DOHH2 (cell line): ENCODE results near the gene MS4A6A.
A peak's percentile ranks its signal among the peaks of the same experiment; 100 is the strongest.

Experiments used
- H3F3A ChIP-seq: fragments of 200-600 bp; sonication (generic), shearing (Covaris generic); 2 replicates; pipeline ENCODE4 v1.6.0; 2016; ENCODE audit warnings: antibody characterized with exemption, mild to moderate bottlenecking; ENCODE audit not compliant: control insufficient read depth, insufficient read depth
- H3K27ac ChIP-seq: fragments of 200-600 bp; sonication (generic); 2 replicates; pipeline ENCODE4 v1.5.1; 2014; ENCODE audit warnings: low read depth, mild to moderate bottlenecking, low read length, moderate library complexity
- H3K27me3 ChIP-seq: fragments of 200-600 bp; sonication (generic); 2 replicates; pipeline ENCODE4 v1.6.1; 2014; ENCODE audit warnings: mild to moderate bottlenecking, low read length, mixed read lengths; ENCODE audit not compliant: control insufficient read depth
- H3K36me3 ChIP-seq: fragments of 200-600 bp; sonication (generic); 2 replicates; pipeline ENCODE4 v1.6.1; 2014; ENCODE audit warnings: mild to moderate bottlenecking, low read length, moderate library complexity, mixed read lengths; ENCODE audit not compliant: control insufficient read depth
- H3K4me1 ChIP-seq: fragments of 200-600 bp; sonication (generic); 2 replicates; pipeline ENCODE4 v1.6.1; 2014; ENCODE audit warnings: mild to moderate bottlenecking, low read length, mixed read lengths; ENCODE audit not compliant: control insufficient read depth
- H3K4me2 ChIP-seq: fragments of 200-600 bp; sonication (generic); 2 replicates; pipeline ENCODE4 v1.6.0; 2014; ENCODE audit warnings: mild to moderate bottlenecking, low read length, moderate library complexity
- H3K4me3 ChIP-seq: fragments of 200-600 bp; sonication (generic); 2 replicates; pipeline ENCODE4 v1.5.1; 2014; ENCODE audit warnings: mild to moderate bottlenecking, low read length, mixed read lengths
- H3K79me2 ChIP-seq: fragments of 200-600 bp; sonication (generic); 2 replicates; pipeline ENCODE4 v1.6.1; 2014; ENCODE audit warnings: mild to moderate bottlenecking, low read length, mixed read lengths; ENCODE audit not compliant: control insufficient read depth
- H3K9me2 ChIP-seq: fragments of 200-600 bp; sonication (generic); replicated peaks from 2 replicates; pipeline ENCODE4 v1.6.1; 2014; ENCODE audit warnings: mild to moderate bottlenecking, low read length, mixed read lengths; ENCODE audit not compliant: control insufficient read depth
- H3K9me3 ChIP-seq: fragments of 200-600 bp; sonication (generic); 2 replicates; pipeline ENCODE4 v1.6.1; 2014; ENCODE audit warnings: antibody characterized with exemption, low read length, mixed read lengths; ENCODE audit not compliant: control insufficient read depth, insufficient read depth
- H4K20me1 ChIP-seq: fragments of 200-600 bp; sonication (generic); 2 replicates; pipeline ENCODE4 v1.6.0; 2014; ENCODE audit warnings: low read depth, mild to moderate bottlenecking, antibody characterized with exemption, low read length, moderate library complexity; ENCODE audit not compliant: control insufficient read depth, insufficient read depth
- CTCF ChIP-seq: fragments of 200-600 bp; sonication (generic); IDR thresholded peaks from one replicate; pipeline ENCODE4 v1.5.1; 2014; ENCODE audit warnings: antibody characterized with exemption, mild to moderate bottlenecking, low read depth, low read length; ENCODE audit not compliant: poor library complexity, severe bottlenecking
- EZH2phosphoT487 ChIP-seq: fragments of 200-600 bp; sonication (generic); IDR thresholded peaks from 2 replicates; pipeline ENCODE4 v1.6.1; 2017; ENCODE audit warnings: borderline replicate concordance, mild to moderate bottlenecking, antibody characterized with exemption, low read length, moderate library complexity, mixed read lengths

MS4A6A gene

GRCh38 chr11:60127311-60127811 is 55.5 kb downstream of the MS4A6A start:
- Histone ChIP-seq H3K9me3 (no peaks in the 10 kb centered on the region), H3F3A (no peaks in the 10 kb centered on the region), H4K20me1 (no peaks in the 10 kb centered on the region), H3K4me1 (peaks cover 57% of the 10 kb centered on the region), H3K36me3 (no peaks in the 10 kb centered on the region), H3K9me2 (no peaks in the 10 kb centered on the region), H3K79me2 (no peaks in the 10 kb centered on the region), H3K27ac (no peak overlapping the region), H3K27me3 (no peaks in the 10 kb centered on the region), H3K4me3 (no peak overlapping the region), H3K4me2 (no peak overlapping the region)
- TF ChIP-seq CTCF: no peak
- no peak for TF ChIP-seq EZH2phosphoT487

- Histone ChIP-seq H3K4me3 (peak overlapping the region; percentile 68), H4K20me1 (no peaks in the 10 kb centered on the region), H3K9me2 (no peaks in the 10 kb centered on the region), H3K36me3 (no peaks in the 10 kb centered on the region), H3F3A (no peaks in the 10 kb centered on the region), H3K4me2 (peak overlapping the region; percentile 90), H3K9me3 (no peaks in the 10 kb centered on the region), H3K4me1 (peaks cover 67% of the 10 kb centered on the region), H3K27me3 (no peaks in the 10 kb centered on the region), H3K27ac (peak overlapping the region; percentile 77), H3K79me2 (no peaks in the 10 kb centered on the region)
- TF ChIP-seq EZH2phosphoT487: no peak
- no peak for TF ChIP-seq CTCF
Observed at GRCh38 chr11:60125956-60126585, 56.8 kb downstream of the MS4A6A start.

GRCh38 chr11:60124802-60125432 is 58.0 kb downstream of the MS4A6A start:
- Histone ChIP-seq H3K4me2 (peak overlapping the region; percentile 90), H3K27me3 (no peaks in the 10 kb centered on the region), H3K9me3 (no peaks in the 10 kb centered on the region), H3K27ac (peak overlapping the region; percentile 77), H3K36me3 (no peaks in the 10 kb centered on the region), H3F3A (peaks cover 3% of the 10 kb centered on the region), H3K4me3 (peak overlapping the region; percentile 68), H3K79me2 (no peaks in the 10 kb centered on the region), H4K20me1 (no peaks in the 10 kb centered on the region), H3K9me2 (no peaks in the 10 kb centered on the region), H3K4me1 (peaks cover 67% of the 10 kb centered on the region)
- TF ChIP-seq EZH2phosphoT487: no peak
- TF ChIP-seq CTCF: no peak
